GM12801 (cell line): Measurements from ENCODE around the gene PRR16.

Experiments
- TF ChIP-seq, protein P1 (sequence below): IDR thresholded peaks from one replicate; pipeline ENCODE4 v1.5.1; 2011; ENCODE audit warnings: control low read depth; ENCODE audit not compliant: insufficient read length; ENCODE audit errors: extremely low read depth

PRR16 gene

DNA sequence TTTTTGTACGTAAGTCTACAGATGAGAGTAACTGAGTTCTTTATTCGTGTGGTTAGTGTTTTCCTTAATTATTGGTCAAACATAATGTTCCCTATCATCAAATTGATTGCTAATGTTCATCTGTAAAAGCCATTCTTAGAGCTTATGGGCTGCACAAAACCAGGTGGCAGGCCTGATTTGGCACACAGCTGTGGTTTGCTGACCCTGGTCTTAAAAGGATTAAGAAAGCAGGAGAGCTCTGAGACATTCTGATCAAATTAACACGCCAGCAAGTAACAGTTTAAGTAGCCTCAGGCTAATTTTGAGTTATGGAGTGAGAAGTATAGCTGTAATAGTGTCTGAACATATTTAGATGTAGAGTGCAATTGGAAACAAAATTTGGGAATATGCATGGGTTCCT lies 63.2 kb downstream of the PRR16 start:
- TF ChIP-seq, protein P1, sequence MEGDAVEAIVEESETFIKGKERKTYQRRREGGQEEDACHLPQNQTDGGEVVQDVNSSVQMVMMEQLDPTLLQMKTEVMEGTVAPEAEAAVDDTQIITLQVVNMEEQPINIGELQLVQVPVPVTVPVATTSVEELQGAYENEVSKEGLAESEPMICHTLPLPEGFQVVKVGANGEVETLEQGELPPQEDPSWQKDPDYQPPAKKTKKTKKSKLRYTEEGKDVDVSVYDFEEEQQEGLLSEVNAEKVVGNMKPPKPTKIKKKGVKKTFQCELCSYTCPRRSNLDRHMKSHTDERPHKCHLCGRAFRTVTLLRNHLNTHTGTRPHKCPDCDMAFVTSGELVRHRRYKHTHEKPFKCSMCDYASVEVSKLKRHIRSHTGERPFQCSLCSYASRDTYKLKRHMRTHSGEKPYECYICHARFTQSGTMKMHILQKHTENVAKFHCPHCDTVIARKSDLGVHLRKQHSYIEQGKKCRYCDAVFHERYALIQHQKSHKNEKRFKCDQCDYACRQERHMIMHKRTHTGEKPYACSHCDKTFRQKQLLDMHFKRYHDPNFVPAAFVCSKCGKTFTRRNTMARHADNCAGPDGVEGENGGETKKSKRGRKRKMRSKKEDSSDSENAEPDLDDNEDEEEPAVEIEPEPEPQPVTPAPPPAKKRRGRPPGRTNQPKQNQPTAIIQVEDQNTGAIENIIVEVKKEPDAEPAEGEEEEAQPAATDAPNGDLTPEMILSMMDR = no peak

- TF ChIP-seq, protein P1 = no peak
Observed at GRCh38 chr5:120528609-120529008, 64.5 kb downstream of the PRR16 start.

DNA sequence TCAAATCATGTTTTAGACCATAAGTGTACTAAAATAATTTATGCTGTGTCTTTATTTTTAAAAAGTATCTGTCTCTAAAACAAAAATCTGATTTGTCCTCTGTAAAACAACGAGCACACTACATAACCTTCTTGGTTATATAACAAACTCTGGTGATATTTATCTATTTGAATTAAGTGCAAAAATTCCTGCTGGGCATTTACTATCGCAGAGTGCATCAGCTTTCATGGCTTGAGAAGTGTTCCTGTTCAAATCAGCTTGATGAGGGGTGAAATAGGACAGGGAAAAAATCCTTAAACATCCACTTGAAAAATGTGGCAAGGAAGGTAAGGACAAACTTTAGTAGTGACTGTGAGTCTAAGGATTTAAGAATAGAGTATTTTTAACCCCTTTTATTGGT lies 65.3 kb downstream of the PRR16 start:
- TF ChIP-seq, protein P1 = no peak

DNA sequence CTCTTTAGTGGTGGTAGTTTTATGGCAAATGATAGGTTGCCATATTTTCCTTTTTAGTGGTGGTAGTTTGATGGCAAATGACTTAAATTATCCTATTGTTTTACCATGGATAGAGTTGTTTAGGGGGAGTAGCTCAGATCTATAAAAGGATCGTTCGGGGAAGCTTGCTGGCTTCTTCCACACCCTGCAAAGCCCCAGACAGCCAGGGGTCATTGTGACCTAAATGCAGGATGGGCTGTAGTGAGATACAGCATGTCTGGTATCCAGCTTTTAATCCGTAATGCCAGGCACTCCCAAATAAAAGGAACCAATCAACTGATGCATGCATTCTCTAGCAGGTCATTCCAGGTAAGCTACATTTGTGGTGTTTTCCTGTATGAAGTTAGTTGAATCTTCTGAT lies 67.1 kb downstream of the PRR16 start:
- TF ChIP-seq, protein P1 = no peak

DNA sequence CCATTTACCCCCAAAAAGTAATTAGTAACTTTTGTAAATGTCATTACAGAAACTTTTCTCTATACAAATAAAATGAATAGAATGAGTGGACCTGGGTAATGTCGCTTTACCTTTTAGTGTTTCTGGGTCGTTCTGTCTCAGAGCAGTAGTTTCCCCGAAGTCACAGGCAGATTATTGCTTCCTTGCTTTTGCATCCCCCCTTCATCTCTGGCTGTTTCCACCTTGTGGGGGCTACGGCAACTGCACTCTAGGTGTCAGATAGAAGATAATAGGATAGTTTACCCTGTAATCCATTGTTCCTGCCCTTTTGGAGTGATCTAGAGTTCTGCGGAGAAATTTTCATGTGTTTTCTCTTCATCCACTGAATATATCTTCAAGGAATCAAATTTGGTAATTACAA lies 68.7 kb downstream of the PRR16 start:
- TF ChIP-seq, protein P1 = no peak

GRCh38 chr5:120533581-120533980 lies 69.5 kb downstream of the PRR16 start:
- TF ChIP-seq, protein P1 = no peak

- TF ChIP-seq, protein P1 = no peak
Observed at GRCh38 chr5:120535900-120536299, 71.8 kb downstream of the PRR16 start.

DNA sequence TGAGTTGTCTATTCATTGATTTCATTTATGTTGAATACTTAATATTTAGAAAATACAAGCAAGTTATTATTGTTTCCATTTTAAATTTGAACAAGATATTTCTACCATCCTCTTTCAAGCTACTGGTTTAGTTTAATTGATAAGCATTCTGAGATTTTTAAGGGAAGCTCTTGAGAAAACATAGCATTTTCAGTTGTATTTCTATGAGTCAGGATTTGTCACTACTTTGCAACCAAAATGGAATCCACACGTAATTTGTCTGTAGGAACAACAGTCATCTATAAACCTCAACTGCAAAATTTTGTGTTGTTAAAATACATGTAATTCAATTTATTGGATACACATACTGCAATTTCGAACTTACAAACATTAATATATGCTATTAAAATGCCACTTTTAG lies 74.0 kb downstream of the PRR16 start:
- TF ChIP-seq, protein P1 = no peak
